HG02973 (cell line): ENCODE data around the gene CMTM4.
A peak's percentile ranks its signal among the peaks of the same experiment; 100 is the strongest.
"Not testable (repeated sequence)": the region's sequence is repeated elsewhere in the genome, so short reads cannot be mapped to it uniquely, and the experiment has no call there.

Experiments
- ATAC-seq: cut with Tn5 transposase; IDR thresholded peaks from one replicate; pipeline ENCODE4 v1.9.1; 2021; ENCODE audit warnings: moderate library complexity; ENCODE audit not compliant: unreplicated experiment

The CMTM4 gene

GRCh38 chr16:66705790-66706505 is 9.4 kb upstream of the CMTM4 start:
- ATAC-seq: no peak

GRCh38 chr16:66703406-66704215 is 7.1 kb upstream of the CMTM4 start:
- no peak for ATAC-seq

GRCh38 chr16:66701516-66701915 is 5.0 kb upstream of the CMTM4 start:
- ATAC-seq: no peak

GRCh38 chr16:66701026-66701425 is 4.5 kb upstream of the CMTM4 start:
- no peak for ATAC-seq

- no peak for ATAC-seq
Measured at GRCh38 chr16:66699898-66700297, 3.4 kb upstream of the CMTM4 start.

GRCh38 chr16:66698046-66698445 is 1.5 kb upstream of the CMTM4 start:
- ATAC-seq: no peak

GRCh38 chr16:66695935-66696668 is 441 bp downstream of the CMTM4 start:
- ATAC-seq: peak; percentile 41

- no peak for ATAC-seq
Measured at GRCh38 chr16:66695471-66695934, 1.0 kb downstream of the CMTM4 start.

GRCh38 chr16:66693149-66693548 is 3.4 kb downstream of the CMTM4 start:
- no peak for ATAC-seq

- ATAC-seq: no peak
Measured at GRCh38 chr16:66692341-66692740, 4.2 kb downstream of the CMTM4 start.

GRCh38 chr16:66691234-66691633 is 5.3 kb downstream of the CMTM4 start:
- ATAC-seq: no peak

- no peak for ATAC-seq
Measured at GRCh38 chr16:66690106-66690847, 6.3 kb downstream of the CMTM4 start.

- no peak for ATAC-seq
Measured at GRCh38 chr16:66689282-66689681, 7.3 kb downstream of the CMTM4 start.

- ATAC-seq: no peak
Measured at GRCh38 chr16:66687906-66688625, 8.5 kb downstream of the CMTM4 start.

GRCh38 chr16:66685501-66686115 is 10.9 kb downstream of the CMTM4 start:
- not testable (repeated sequence) for ATAC-seq

GRCh38 chr16:66682271-66682670 is 14.3 kb downstream of the CMTM4 start:
- no peak for ATAC-seq

GRCh38 chr16:66681676-66682075 is 14.9 kb downstream of the CMTM4 start:
- no peak for ATAC-seq

GRCh38 chr16:66678337-66678736 is 18.2 kb downstream of the CMTM4 start:
- no peak for ATAC-seq

GRCh38 chr16:66677836-66678235 is 18.7 kb downstream of the CMTM4 start:
- ATAC-seq: no peak

- ATAC-seq: no peak
Measured at GRCh38 chr16:66677179-66677578, 19.4 kb downstream of the CMTM4 start.
